ENCODE results near the gene HVCN1. TPM values are rescaled to one million over a fixed set of nuclear protein-coding genes. Genes with fewer than 3 reads are reported as not detected.

HVCN1 gene
- total and polyA plus RNA-seq, 2 of the 8 experiments (the other 6 are each of a cell fraction or from before 2014, with no cell fraction given), result 5.8 to 11.2 TPM

DNA sequence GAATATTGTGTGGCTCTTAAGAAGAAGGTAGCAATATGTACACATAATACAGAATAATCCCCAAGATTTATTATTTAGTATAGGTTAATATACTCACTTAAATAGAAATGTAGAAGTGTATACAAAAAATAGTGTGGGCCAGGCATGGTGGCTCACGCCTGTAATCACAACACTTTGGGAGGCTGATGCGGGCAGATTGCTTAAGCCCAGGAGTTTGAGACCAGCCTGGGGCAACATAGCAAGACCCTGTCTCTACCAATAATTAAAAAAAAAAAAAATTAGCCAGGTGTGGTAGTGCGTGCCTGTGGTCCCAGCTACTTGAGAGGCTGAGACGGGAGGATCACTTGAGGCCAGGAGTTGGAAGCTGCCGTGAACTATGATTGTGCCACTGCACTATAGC lies 15.3 kb upstream of the HVCN1 start:
- POLR2A ChIA-PET (ENCODE audit: partially characterized antibody), result interaction anchor here (1.1 kb wide), 1 partner anchor 14 kb away, joined by 3 read pairs; no protein-coding TSS in a partner anchor
- Histone ChIP-seq H4K20me1 (replicated peaks in 1 of 2; ENCODE audit: control insufficient read depth in 1 of 2, insufficient read depth in 2 of 2, low read length in 2 of 2) (no peaks in the 10 kb centered on the region), H4K91ac (replicated peaks; ENCODE audit: insufficient read length, low read length) (no peak overlapping the region), H3K36me3 (ENCODE audit: control insufficient read depth in 2 of 4, insufficient read depth in 4 of 4, low read length in 3 of 4) (no peaks in the 10 kb centered on the region), H2AK5ac (ENCODE audit: low read depth, low read length) (no peak overlapping the region), H3K4me1 (replicated peaks in 1 of 4; ENCODE audit: control insufficient read depth in 3 of 4, insufficient read depth in 4 of 4, low read length in 3 of 4) (no peaks in the 10 kb centered on the region), H3K4me2 (ENCODE audit: insufficient read depth in 1 of 2, low read depth in 2 of 2, low read length in 2 of 2) (no peak overlapping the region), H3K14ac (ENCODE audit: insufficient read length) (no peak overlapping the region), H3K23me2 (ENCODE audit: low read depth, low read length) (no peaks in the 10 kb centered on the region), H3K4ac (replicated peaks; ENCODE audit: insufficient read length, low read depth, low read length) (no peak overlapping the region), H2BK5ac (ENCODE audit: low read depth, low read length) (no peak overlapping the region), H2BK20ac (ENCODE audit: low read length) (no peak overlapping the region), H3K4me3 (ENCODE audit: extremely low read depth in 1 of 4, insufficient read depth in 2 of 4, low read depth in 3 of 4, low read length in 4 of 4) (no peak overlapping the region), H3K9me3 (ENCODE audit: insufficient read depth in 2 of 2, low read depth in 1 of 2, low read length in 1 of 2) (no peaks in the 10 kb centered on the region), H3K27ac (ENCODE audit: low read depth, low read length) (no peak overlapping the region), H3K18ac (ENCODE audit: extremely low read depth, low read length) (no peak overlapping the region), H2BK12ac (ENCODE audit: low read depth, low read length) (no peak overlapping the region), H3K56ac (replicated peaks; ENCODE audit: insufficient read length, low read depth, low read length) (no peak overlapping the region), H4K5ac (ENCODE audit: insufficient read length, low read depth, low read length) (no peak overlapping the region), H4K8ac (ENCODE audit: extremely low read depth, insufficient read depth, low read length) (no peak overlapping the region), H3K79me2 (ENCODE audit: control insufficient read depth in 1 of 2, insufficient read depth in 2 of 2, low read length in 2 of 2) (no peaks in the 10 kb centered on the region), H3K79me1 (ENCODE audit: low read depth, low read length) (no peaks in the 10 kb centered on the region), H3K27me3 (replicated peaks in 1 of 4; ENCODE audit: control insufficient read depth in 3 of 4, extremely low read depth in 1 of 4, insufficient read depth in 3 of 4, low read length in 3 of 4) (no peaks in the 10 kb centered on the region), H2BK15ac (ENCODE audit: low read length) (no peak overlapping the region), H3K9ac (replicated peaks in 1 of 4; ENCODE audit: extremely low read depth in 1 of 4, low read depth in 3 of 4, low read length in 3 of 4) (no peak overlapping the region), H2BK120ac (replicated peaks; ENCODE audit: low read depth, low read length) (no peak overlapping the region), H2AFZ (ENCODE audit: low read length) (no peak overlapping the region), H3K23ac (ENCODE audit: insufficient read length) (no peak overlapping the region)
- CTCF ChIA-PET (ENCODE audit: partially characterized antibody), result interaction anchor here (0.8 to 1.7 kb wide), 19 partner anchors 9 to 191 kb away, joined by 3 to 12 read pairs (median 3); partner anchors contain the start of genes CCDC63 and HVCN1
- DNase-seq (ENCODE audit: low read depth in 1 of 2, low spot score in 2 of 2) (no peak), FAIRE-seq (no peak)
- 91% methylated on average over 4 of the region's 5 CpGs; no CpG with 5 or more reads in 1 of the 2 experiments for WGBS, 2 experiments (ENCODE audit: extremely low coverage in 1 of 2, insufficient coverage in 1 of 2, insufficient read length in 1 of 2, insufficient replicate concordance in 2 of 2, low coverage in 1 of 2, low lambda C conversion rate in 2 of 2, missing lambda C conversion rate in 1 of 2)
- TF ChIP-seq, protein P1, sequence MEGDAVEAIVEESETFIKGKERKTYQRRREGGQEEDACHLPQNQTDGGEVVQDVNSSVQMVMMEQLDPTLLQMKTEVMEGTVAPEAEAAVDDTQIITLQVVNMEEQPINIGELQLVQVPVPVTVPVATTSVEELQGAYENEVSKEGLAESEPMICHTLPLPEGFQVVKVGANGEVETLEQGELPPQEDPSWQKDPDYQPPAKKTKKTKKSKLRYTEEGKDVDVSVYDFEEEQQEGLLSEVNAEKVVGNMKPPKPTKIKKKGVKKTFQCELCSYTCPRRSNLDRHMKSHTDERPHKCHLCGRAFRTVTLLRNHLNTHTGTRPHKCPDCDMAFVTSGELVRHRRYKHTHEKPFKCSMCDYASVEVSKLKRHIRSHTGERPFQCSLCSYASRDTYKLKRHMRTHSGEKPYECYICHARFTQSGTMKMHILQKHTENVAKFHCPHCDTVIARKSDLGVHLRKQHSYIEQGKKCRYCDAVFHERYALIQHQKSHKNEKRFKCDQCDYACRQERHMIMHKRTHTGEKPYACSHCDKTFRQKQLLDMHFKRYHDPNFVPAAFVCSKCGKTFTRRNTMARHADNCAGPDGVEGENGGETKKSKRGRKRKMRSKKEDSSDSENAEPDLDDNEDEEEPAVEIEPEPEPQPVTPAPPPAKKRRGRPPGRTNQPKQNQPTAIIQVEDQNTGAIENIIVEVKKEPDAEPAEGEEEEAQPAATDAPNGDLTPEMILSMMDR (IDR thresholded peaks at IDR 0.05; ENCODE audit: control extremely low read depth in 1 of 3, insufficient read depth in 1 of 3, low read depth in 1 of 3, low read length in 3 of 3), result no peak
- TF ChIP-seq ASH2L (IDR thresholded peaks at IDR 0.05; ENCODE audit: low read length) (no peak), SRF (IDR thresholded peaks at IDR 0.05; ENCODE audit: low read depth, low read length) (no peak), NRF1 (IDR thresholded peaks at IDR 0.05; ENCODE audit: low read depth, low read length) (no peak), JUND (IDR thresholded peaks at IDR 0.05; ENCODE audit: low read length) (no peak), TBP (IDR thresholded peaks at IDR 0.05; ENCODE audit: low read depth, low read length) (no peak), KDM4A (IDR thresholded peaks at IDR 0.05; ENCODE audit: low read depth, low read length, severe bottlenecking) (no peak), PHF8 (conservative IDR thresholded peaks at IDR 0.05; ENCODE audit: low read depth, low read length) (no peak), GTF2F1 (IDR thresholded peaks at IDR 0.05; ENCODE audit: borderline replicate concordance, low read depth, low read length) (no peak)
- TF ChIP-seq, protein P2, sequence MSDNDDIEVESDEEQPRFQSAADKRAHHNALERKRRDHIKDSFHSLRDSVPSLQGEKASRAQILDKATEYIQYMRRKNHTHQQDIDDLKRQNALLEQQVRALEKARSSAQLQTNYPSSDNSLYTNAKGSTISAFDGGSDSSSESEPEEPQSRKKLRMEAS (IDR thresholded peaks at IDR 0.05), result no peak

Measured in H1 (cell line).